ENCODE results near the gene NMNAT3. TPM values are rescaled to one million over a fixed set of nuclear protein-coding genes. Genes with fewer than 3 reads are reported as not detected.

Gene NMNAT3
- total RNA-seq, 4 donors from 2014 or later, result 9.6 to 17.1 (median 11.3) TPM

GRCh38 chr3:139552632-139553365, 125.0 kb downstream of the NMNAT3 start:
- no peak for ATAC-seq
- 63 to 100% methylated on average over 2 to 4 of the region's 4 CpGs for whole genome bisulfite sequencing, 2 donors (ENCODE audit: low coverage in 1 of 2)
- no peak overlapping the region for H3K27ac ChIP-seq
- TF ChIP-seq POLR2A (IDR thresholded peaks at IDR 0.05) (no peak), POLR2AphosphoS5 (IDR thresholded peaks at IDR 0.05) (no peak), EP300 (IDR thresholded peaks at IDR 0.05) (no peak), CTCF (IDR thresholded peaks at IDR 0.05) (no peak)
- H3K4me1 ChIP-seq, result no peaks in the 10 kb centered on the region
- H3K36me3 ChIP-seq, result no peaks in the 10 kb centered on the region
- no peak overlapping the region for H3K4me3 ChIP-seq
- H3K27me3 ChIP-seq, result no peaks in the 10 kb centered on the region
- H3K9me3 ChIP-seq, result no peaks in the 10 kb centered on the region

- ATAC-seq, result no peak
- 30% methylated on average over 2 of the region's 5 CpGs; no CpG with 5 or more reads in 1 of the 2 donors for WGBS, 2 donors (ENCODE audit: low coverage in 1 of 2)
These were observed 129.0 kb downstream of the NMNAT3 start for GRCh38 chr3:139548801-139549200.

GRCh38 chr3:139547666-139548065, 130.1 kb downstream of the NMNAT3 start:
- no peak for ATAC-seq
- TF ChIP-seq CTCF (IDR thresholded peaks at IDR 0.05), result no peak
- no peak for TF ChIP-seq EP300 (IDR thresholded peaks at IDR 0.05)
- TF ChIP-seq POLR2AphosphoS5 (IDR thresholded peaks at IDR 0.05), result no peak
- TF ChIP-seq POLR2A (IDR thresholded peaks at IDR 0.05), result no peak
- Histone ChIP-seq H3K27ac (no peak overlapping the region), H3K4me3 (no peak overlapping the region), H3K36me3 (no peaks in the 10 kb centered on the region), H3K9me3 (no peaks in the 10 kb centered on the region), H3K4me1 (no peaks in the 10 kb centered on the region), H3K27me3 (no peaks in the 10 kb centered on the region)

More at GRCh38 chr3:139548801-139549200, 129.0 kb downstream of the NMNAT3 start:
- H3K4me1 ChIP-seq, result no peaks in the 10 kb centered on the region
- no peaks in the 10 kb centered on the region for H3K9me3 ChIP-seq
- no peaks in the 10 kb centered on the region for H3K36me3 ChIP-seq
- no peak for TF ChIP-seq POLR2A (IDR thresholded peaks at IDR 0.05)
- no peak for TF ChIP-seq POLR2AphosphoS5 (IDR thresholded peaks at IDR 0.05)
- TF ChIP-seq CTCF (IDR thresholded peaks at IDR 0.05), result no peak
- TF ChIP-seq EP300 (IDR thresholded peaks at IDR 0.05), result no peak
- H3K4me3 ChIP-seq, result no peak overlapping the region
- H3K27ac ChIP-seq, result no peak overlapping the region
- H3K27me3 ChIP-seq, result no peaks in the 10 kb centered on the region

GRCh38 chr3:139546772-139547171, 131.0 kb downstream of the NMNAT3 start:
- Histone ChIP-seq H3K9me3 (no peaks in the 10 kb centered on the region), H3K27ac (no peak overlapping the region), H3K36me3 (no peaks in the 10 kb centered on the region), H3K27me3 (no peaks in the 10 kb centered on the region), H3K4me1 (no peaks in the 10 kb centered on the region), H3K4me3 (no peak overlapping the region)
- TF ChIP-seq EP300 (IDR thresholded peaks at IDR 0.05) (no peak), POLR2AphosphoS5 (IDR thresholded peaks at IDR 0.05) (no peak)
- no peak for ATAC-seq
- 81% methylated on average over 3 of the region's 3 CpGs; no CpG with 5 or more reads in 1 of the 2 donors for WGBS, 2 donors (ENCODE audit: low coverage in 1 of 2)

- H3K27me3 ChIP-seq, result no peaks in the 10 kb centered on the region
- no peak overlapping the region for H3K27ac ChIP-seq
- H3K36me3 ChIP-seq, result no peaks in the 10 kb centered on the region
- no peak overlapping the region for H3K4me3 ChIP-seq
- TF ChIP-seq CTCF (IDR thresholded peaks at IDR 0.05) (no peak), EP300 (IDR thresholded peaks at IDR 0.05) (no peak), POLR2AphosphoS5 (IDR thresholded peaks at IDR 0.05) (no peak), POLR2A (IDR thresholded peaks at IDR 0.05) (no peak)
- H3K4me1 ChIP-seq, result peaks cover 0 to 45% (median 3%) of the 10 kb centered on the region in 3 donors
- ATAC-seq, result no peak
- 93% methylated on average over 4 of the region's 5 CpGs; no CpG with 5 or more reads in 1 of the 2 donors for WGBS, 2 donors (ENCODE audit: low coverage in 1 of 2)
- no peaks in the 10 kb centered on the region for H3K9me3 ChIP-seq
These were observed 136.1 kb downstream of the NMNAT3 start for GRCh38 chr3:139541532-139542288.
